Right lobe of liver (tissue), 6 donors: Measurements from ENCODE around the gene BRSK2. TPM values are rescaled to one million over a fixed set of nuclear protein-coding genes. Genes with fewer than 3 reads are reported as not detected.

ENCODE experiments used
- ATAC-seq, 4 donors: fragments of 200-7000 bp; cut with Tn5 transposase; one replicate each; pipeline ENCODE4 v1.9.1; 2020; ENCODE audit warnings: mild to moderate bottlenecking in 4 of 4, moderate library complexity in 4 of 4
- DNase-seq, 3 donors: peaks; one replicate each; pipeline ENCODE4 v3.0.0-alpha.2; 2020
- H3K27ac ChIP-seq, 3 donors: fragments of 200-600 bp; one replicate each; pipeline ENCODE4 v1.8.0; 2022
- H3K27me3 ChIP-seq, 2 donors: fragments of 200-600 bp; one replicate each; pipeline ENCODE4 v1.8.0; 2022
- H3K36me3 ChIP-seq, 4 donors: fragments of 200-600 bp; sonication (generic) in 1 of 4; one replicate each; pipeline versions ENCODE4 v1.5.1 to v1.8.0; 2017 to 2022; ENCODE audit warnings: control low read depth in 1 of 4
- H3K4me1 ChIP-seq, 4 donors: fragments of 200-600 bp; sonication (generic) in 1 of 4; one replicate each; pipeline versions ENCODE4 v1.5.1 to v1.8.0; 2017 to 2022; ENCODE audit warnings: control low read depth in 1 of 4
- H3K4me3 ChIP-seq, 3 donors: fragments of 200-600 bp; one replicate each; pipeline ENCODE4 v1.8.0; 2022
- H3K9me3 ChIP-seq, 4 donors: fragments of 200-600 bp; sonication (generic) in 1 of 4; one replicate each; pipeline versions ENCODE4 v1.5.1 to v1.8.0; 2017 to 2022; ENCODE audit warnings: control low read depth in 1 of 4
- CTCF ChIP-seq, 4 donors: fragments of 200-600 bp in 3 of 4; fragments of 450-650 bp in 1 of 4; IDR thresholded peaks; one replicate each; pipeline versions ENCODE4 v1.5.1 to v1.8.0; 2016 to 2022; ENCODE audit warnings: antibody characterized with exemption in 4 of 4, mild to moderate bottlenecking in 2 of 4
- POLR2A ChIP-seq: fragments of 450-650 bp; IDR thresholded peaks from one replicate; pipeline ENCODE4 v1.6.1; 2017; ENCODE audit warnings: antibody characterized with exemption, mild to moderate bottlenecking
- WGBS: methylation state at CpG from one replicate; pipeline ENCODE4 v1.1.6; 2018; ENCODE audit warnings: low coverage, low lambda C conversion rate; ENCODE audit not compliant: insufficient coverage; ENCODE audit errors: missing lambda C conversion rate; 5-methylcytosine and 5-hydroxymethylcytosine counted together
- intact Hi-C, 2 donors: fragments of 100-400 bp; cut with DNase I; formaldehyde crosslinking; loops; one replicate each; pipeline versions ENCODE4 v1.11.2 to v1.14.1; 2022
- total RNA-seq, 6 experiments: library from RNA; depleted of rRNA in 2 of 6; stranded (reverse); fragments of >200 nt in 2 of 6; fragmentation: NEBNext Ultra II Directional in 3 of 6; extraction: Animal tissue kit (Norgen Biotek cat#: 25700) in 3 of 6; gene quantifications; one replicate each; pipeline versions ENCODE4 v1.1.0 to v1.2.4, GENCODE V29; 2016 to 2023
- donor health status: DM: no; HTN: yes; CAD: no.
- donor health status: DM: no; HTN: no; CAD: no.
- donor health status: DM: no; HTN: no; CAD: no.
- donor health status: DM: no; HTN: yes; CAD: no.
- donor health status: DM: no; HTN: yes; CAD: no.

BRSK2 gene
- total RNA-seq, 6 experiments from 2014 or later: 0.12 to 0.49 TPM; not detected in 4

- no peaks in the 10 kb centered on the region for H3K27me3 ChIP-seq
- H3K9me3 ChIP-seq: no peaks in the 10 kb centered on the region
- DNase-seq: no peak
- H3K27ac ChIP-seq: no peak overlapping the region
- no peaks in the 10 kb centered on the region for H3K36me3 ChIP-seq
- intact Hi-C loops: no loop called here
- H3K4me3 ChIP-seq: no peak overlapping the region
- TF ChIP-seq CTCF (IDR thresholded peaks at IDR 0.05) (no peak), POLR2A (no peak)
- no peaks in the 10 kb centered on the region for H3K4me1 ChIP-seq
- no peak for ATAC-seq
- 81% methylated on average over 5 of the region's 16 CpGs for WGBS
Observed at GRCh38 chr11:1359556-1359955, 30.2 kb upstream of the BRSK2 start.

- WGBS: 92% methylated on average over 6 of the region's 20 CpGs
- intact Hi-C loops: no loop called here
- H3K36me3 ChIP-seq: no peaks in the 10 kb centered on the region
- no peaks in the 10 kb centered on the region for H3K9me3 ChIP-seq
- H3K4me3 ChIP-seq: no peak overlapping the region
- DNase-seq (no peak), ATAC-seq (no peak)
- H3K4me1 ChIP-seq: no peaks in the 10 kb centered on the region
- H3K27ac ChIP-seq: no peak overlapping the region
- TF ChIP-seq POLR2A (no peak), CTCF (IDR thresholded peaks at IDR 0.05) (no peak)
- no peaks in the 10 kb centered on the region for H3K27me3 ChIP-seq
Observed at GRCh38 chr11:1360181-1360834, 29.4 kb upstream of the BRSK2 start.

GRCh38 chr11:1360835-1361357, 28.8 kb upstream of the BRSK2 start:
- WGBS: no CpG with 5 or more reads among the region's 16 CpGs
- no peak for ATAC-seq
- intact Hi-C loops: no loop called here
- Histone ChIP-seq H3K27me3 (no peaks in the 10 kb centered on the region), H3K36me3 (no peaks in the 10 kb centered on the region), H3K27ac (no peak overlapping the region), H3K9me3 (no peaks in the 10 kb centered on the region), H3K4me1 (no peaks in the 10 kb centered on the region), H3K4me3 (no peak overlapping the region)
- DNase-seq: no peak
- no peak for TF ChIP-seq POLR2A
- no peak for TF ChIP-seq CTCF (IDR thresholded peaks at IDR 0.05)

- ATAC-seq: no peak
- no peak overlapping the region for H3K27ac ChIP-seq
- no peaks in the 10 kb centered on the region for H3K27me3 ChIP-seq
- H3K36me3 ChIP-seq: no peaks in the 10 kb centered on the region
- WGBS: 70% methylated on average over 6 of the region's 7 CpGs
- intact Hi-C loops: no loop called here
- no peak overlapping the region for H3K4me3 ChIP-seq
- no peaks in the 10 kb centered on the region for H3K9me3 ChIP-seq
- DNase-seq: no peak
- H3K4me1 ChIP-seq: no peaks in the 10 kb centered on the region
- TF ChIP-seq CTCF (IDR thresholded peaks at IDR 0.05) (no peak), POLR2A (no peak)
Observed at GRCh38 chr11:1361882-1362281, 27.9 kb upstream of the BRSK2 start.
